Liver (tissue), 3 donors: Measurements from ENCODE around the gene POU3F1.
A peak's percentile ranks its signal among the peaks of the same experiment; 100 is the strongest.

Experiments used
- EGR1 ChIP-seq, 2 donors: IDR thresholded peaks; 2 replicates each; pipeline ENCODE4 v1.6.1; 2016 to 2018; ENCODE audit warnings: antibody characterized with exemption in 2 of 2, low read depth in 2 of 2
- GABPA ChIP-seq, 2 donors: IDR thresholded peaks in 1 of 2; conservative IDR thresholded peaks in 1 of 2; 2 replicates each; pipeline ENCODE4 v1.6.1; 2016; ENCODE audit warnings: antibody characterized with exemption in 2 of 2, mild to moderate bottlenecking in 1 of 2, moderate library complexity in 1 of 2
- JUND ChIP-seq, 2 donors: IDR thresholded peaks; 2 replicates each; pipeline ENCODE4 v1.6.1; 2016; ENCODE audit warnings: antibody characterized with exemption in 2 of 2
- RAD21 ChIP-seq, 2 donors: IDR thresholded peaks; 2 replicates each; pipeline ENCODE4 v1.6.1; 2016; ENCODE audit warnings: antibody characterized with exemption in 2 of 2, mild to moderate bottlenecking in 2 of 2
- SP1 ChIP-seq: IDR thresholded peaks from 2 replicates; pipeline ENCODE4 v1.6.1; 2018; ENCODE audit warnings: antibody characterized with exemption, mild to moderate bottlenecking
- TAF1 ChIP-seq: conservative IDR thresholded peaks from 2 replicates; pipeline ENCODE4 v1.6.1; 2016; ENCODE audit warnings: antibody characterized with exemption, mild to moderate bottlenecking
- YY1 ChIP-seq: IDR thresholded peaks from 2 replicates; pipeline ENCODE4 v1.6.1; 2016; ENCODE audit warnings: antibody characterized with exemption, mild to moderate bottlenecking
- TF ChIP-seq, protein P1 (sequence below): fragments of 150-350 bp; IDR thresholded peaks from 2 replicates; pipeline ENCODE4 v1.5.1; 2017; ENCODE audit warnings: improper control_type of control experiment, low read depth, low read length; ENCODE audit not compliant: missing input control
- TF ChIP-seq, protein P2 (sequence below): IDR thresholded peaks from 2 replicates; pipeline ENCODE4 v1.6.1; 2016; ENCODE audit warnings: antibody characterized with exemption
- TF ChIP-seq, protein P3 (sequence below): IDR thresholded peaks from 2 replicates; pipeline ENCODE4 v1.6.1; 2016; ENCODE audit warnings: antibody characterized with exemption, mild to moderate bottlenecking
- donor health status: healthy.
- donor health status: healthy.

DNA sequence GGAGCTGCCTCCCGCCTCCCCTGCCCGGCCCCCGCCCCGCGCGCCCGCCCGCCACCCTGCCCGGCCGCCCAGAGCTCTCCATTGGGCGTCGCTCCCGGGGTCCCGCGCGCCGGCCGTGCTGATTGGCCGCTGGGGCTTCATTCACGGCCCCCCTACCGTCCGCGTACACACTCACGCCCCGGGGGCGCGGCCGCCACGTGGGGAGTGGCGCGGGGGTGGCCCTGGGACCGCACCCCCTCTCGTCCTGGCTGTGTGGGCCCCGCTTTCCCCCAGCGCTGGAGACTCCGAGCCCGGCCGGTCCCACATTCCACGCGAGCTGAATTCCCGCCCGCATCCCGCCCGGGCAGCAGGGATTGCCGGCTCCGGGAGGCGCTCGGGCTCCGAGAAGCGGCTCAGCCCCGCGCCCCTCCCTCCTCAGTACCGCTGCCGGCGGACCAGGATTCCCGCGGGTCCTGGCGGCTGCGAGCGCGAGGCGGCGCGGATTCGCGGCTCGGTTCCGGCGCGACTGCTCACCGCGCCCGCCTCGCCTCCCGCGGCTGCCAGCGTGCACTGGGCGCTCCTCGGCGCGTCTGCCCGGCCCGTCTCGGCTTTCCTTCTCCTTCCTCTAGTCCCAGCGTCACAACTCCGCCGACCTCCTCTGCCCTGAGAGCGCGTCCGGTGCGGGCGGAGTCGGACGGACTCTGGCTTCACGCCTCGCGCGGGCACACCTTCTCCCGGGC lies 450 bp upstream of the POU3F1 start:
- TF ChIP-seq, protein P1, sequence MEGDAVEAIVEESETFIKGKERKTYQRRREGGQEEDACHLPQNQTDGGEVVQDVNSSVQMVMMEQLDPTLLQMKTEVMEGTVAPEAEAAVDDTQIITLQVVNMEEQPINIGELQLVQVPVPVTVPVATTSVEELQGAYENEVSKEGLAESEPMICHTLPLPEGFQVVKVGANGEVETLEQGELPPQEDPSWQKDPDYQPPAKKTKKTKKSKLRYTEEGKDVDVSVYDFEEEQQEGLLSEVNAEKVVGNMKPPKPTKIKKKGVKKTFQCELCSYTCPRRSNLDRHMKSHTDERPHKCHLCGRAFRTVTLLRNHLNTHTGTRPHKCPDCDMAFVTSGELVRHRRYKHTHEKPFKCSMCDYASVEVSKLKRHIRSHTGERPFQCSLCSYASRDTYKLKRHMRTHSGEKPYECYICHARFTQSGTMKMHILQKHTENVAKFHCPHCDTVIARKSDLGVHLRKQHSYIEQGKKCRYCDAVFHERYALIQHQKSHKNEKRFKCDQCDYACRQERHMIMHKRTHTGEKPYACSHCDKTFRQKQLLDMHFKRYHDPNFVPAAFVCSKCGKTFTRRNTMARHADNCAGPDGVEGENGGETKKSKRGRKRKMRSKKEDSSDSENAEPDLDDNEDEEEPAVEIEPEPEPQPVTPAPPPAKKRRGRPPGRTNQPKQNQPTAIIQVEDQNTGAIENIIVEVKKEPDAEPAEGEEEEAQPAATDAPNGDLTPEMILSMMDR: no peak
- TF ChIP-seq RAD21 (IDR thresholded peaks at IDR 0.05) (peak in 1 of 2 donors; percentile 27), JUND (IDR thresholded peaks at IDR 0.05) (no peak), GABPA (IDR thresholded peaks at IDR 0.05 in 1 of 2, conservative IDR thresholded peaks at IDR 0.05 in 1 of 2) (no peak), SP1 (no peak), YY1 (no peak), TAF1 (no peak), EGR1 (IDR thresholded peaks at IDR 0.05; ENCODE audit: low read depth in 2 of 2) (no peak)
- TF ChIP-seq, protein P2, sequence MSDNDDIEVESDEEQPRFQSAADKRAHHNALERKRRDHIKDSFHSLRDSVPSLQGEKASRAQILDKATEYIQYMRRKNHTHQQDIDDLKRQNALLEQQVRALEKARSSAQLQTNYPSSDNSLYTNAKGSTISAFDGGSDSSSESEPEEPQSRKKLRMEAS: no peak
- TF ChIP-seq, protein P3, sequence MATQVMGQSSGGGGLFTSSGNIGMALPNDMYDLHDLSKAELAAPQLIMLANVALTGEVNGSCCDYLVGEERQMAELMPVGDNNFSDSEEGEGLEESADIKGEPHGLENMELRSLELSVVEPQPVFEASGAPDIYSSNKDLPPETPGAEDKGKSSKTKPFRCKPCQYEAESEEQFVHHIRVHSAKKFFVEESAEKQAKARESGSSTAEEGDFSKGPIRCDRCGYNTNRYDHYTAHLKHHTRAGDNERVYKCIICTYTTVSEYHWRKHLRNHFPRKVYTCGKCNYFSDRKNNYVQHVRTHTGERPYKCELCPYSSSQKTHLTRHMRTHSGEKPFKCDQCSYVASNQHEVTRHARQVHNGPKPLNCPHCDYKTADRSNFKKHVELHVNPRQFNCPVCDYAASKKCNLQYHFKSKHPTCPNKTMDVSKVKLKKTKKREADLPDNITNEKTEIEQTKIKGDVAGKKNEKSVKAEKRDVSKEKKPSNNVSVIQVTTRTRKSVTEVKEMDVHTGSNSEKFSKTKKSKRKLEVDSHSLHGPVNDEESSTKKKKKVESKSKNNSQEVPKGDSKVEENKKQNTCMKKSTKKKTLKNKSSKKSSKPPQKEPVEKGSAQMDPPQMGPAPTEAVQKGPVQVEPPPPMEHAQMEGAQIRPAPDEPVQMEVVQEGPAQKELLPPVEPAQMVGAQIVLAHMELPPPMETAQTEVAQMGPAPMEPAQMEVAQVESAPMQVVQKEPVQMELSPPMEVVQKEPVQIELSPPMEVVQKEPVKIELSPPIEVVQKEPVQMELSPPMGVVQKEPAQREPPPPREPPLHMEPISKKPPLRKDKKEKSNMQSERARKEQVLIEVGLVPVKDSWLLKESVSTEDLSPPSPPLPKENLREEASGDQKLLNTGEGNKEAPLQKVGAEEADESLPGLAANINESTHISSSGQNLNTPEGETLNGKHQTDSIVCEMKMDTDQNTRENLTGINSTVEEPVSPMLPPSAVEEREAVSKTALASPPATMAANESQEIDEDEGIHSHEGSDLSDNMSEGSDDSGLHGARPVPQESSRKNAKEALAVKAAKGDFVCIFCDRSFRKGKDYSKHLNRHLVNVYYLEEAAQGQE: no peak
